HG03520 (cell line): Measurements from ENCODE around the gene PML.
"Not testable (repeated sequence)": the region's sequence is repeated elsewhere in the genome, so short reads cannot be mapped to it uniquely, and the experiment has no call there.

Source experiments
- ATAC-seq: cut with Tn5 transposase; IDR thresholded peaks from one replicate; pipeline ENCODE4 v1.9.1; 2021; ENCODE audit warnings: mild to moderate bottlenecking, moderate library complexity; ENCODE audit not compliant: unreplicated experiment

The PML gene

GRCh38 chr15:74037171-74038117 lies 42.9 kb downstream of the PML start:
- ATAC-seq = no peak

- no peak for ATAC-seq
These were observed 44.5 kb downstream of the PML start for GRCh38 chr15:74038707-74039655.

- ATAC-seq = no peak
These were observed 45.1 kb downstream of the PML start for GRCh38 chr15:74039656-74040010.

- no peak for ATAC-seq
These were observed 45.8 kb downstream of the PML start for GRCh38 chr15:74040109-74040850.

GRCh38 chr15:74041311-74041756 lies 46.8 kb downstream of the PML start:
- ATAC-seq = no peak

DNA sequence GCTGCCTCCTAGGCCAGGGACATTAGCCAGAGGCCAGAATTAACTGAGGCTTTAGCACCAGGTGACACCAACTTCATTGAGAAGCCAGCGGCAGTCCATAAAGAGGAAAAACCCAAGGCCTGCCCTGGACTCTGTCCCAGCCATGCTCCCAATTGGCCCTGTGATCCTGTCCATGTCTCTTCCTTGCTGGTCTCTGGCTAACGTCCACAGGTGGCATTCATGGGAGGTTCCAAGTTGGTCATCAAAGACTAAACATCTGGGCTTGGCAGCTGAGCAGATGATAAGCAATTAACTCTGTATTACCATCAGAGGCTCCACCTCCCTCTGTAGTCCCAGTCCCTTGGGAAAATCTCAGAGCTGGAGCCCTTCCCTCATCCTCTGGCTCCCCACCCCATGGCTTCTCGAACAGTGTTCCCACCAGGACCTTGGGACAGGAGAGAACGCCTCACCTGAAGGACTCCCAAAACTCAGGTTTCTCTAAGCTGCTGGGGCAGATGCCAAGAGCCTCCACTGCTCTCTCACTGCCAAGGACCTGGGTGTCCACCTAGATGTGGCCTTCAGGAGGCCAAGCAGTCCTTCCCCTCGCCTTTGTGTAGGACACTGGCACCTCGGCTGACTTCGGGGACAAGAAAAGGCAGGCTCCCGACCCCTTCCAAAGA lies 47.4 kb downstream of the PML start:
- no peak for ATAC-seq

DNA sequence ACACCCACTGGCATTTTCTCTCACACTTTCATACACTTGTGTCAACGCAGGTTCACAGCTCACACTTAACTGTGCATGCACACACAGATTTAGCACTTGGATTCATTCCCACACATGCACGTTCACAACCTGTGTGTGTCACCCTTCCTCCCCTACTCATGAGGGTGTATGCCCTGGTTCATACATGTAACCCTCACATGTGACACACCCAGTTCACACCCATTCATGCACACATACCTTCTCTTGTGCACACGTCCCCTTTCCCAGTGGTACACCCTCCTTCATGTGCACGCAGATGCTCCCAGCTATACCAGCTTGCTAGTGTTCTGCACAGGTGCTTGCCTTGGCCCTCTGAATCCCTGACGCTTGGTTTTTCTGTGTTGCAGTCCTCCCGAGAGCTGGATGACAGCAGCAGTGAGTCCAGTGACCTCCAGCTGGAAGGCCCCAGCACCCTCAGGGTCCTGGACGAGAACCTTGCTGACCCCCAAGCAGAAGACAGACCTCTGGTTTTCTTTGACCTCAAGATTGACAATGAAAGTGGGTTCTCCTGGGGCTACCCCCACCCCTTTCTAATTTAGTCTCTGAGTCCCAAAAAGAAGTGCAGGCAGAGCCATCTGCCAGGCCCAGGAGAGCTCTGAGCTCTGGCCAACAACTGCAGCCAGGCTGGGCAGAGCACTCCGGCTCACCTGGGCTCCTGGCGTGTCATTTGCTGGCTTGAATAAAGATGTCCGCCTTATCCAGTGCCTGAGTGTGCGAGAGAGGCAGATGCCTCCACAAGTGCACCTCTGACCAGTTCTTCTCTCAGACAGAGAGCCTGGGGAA lies 48.3 kb downstream of the PML start:
- ATAC-seq = no peak

DNA sequence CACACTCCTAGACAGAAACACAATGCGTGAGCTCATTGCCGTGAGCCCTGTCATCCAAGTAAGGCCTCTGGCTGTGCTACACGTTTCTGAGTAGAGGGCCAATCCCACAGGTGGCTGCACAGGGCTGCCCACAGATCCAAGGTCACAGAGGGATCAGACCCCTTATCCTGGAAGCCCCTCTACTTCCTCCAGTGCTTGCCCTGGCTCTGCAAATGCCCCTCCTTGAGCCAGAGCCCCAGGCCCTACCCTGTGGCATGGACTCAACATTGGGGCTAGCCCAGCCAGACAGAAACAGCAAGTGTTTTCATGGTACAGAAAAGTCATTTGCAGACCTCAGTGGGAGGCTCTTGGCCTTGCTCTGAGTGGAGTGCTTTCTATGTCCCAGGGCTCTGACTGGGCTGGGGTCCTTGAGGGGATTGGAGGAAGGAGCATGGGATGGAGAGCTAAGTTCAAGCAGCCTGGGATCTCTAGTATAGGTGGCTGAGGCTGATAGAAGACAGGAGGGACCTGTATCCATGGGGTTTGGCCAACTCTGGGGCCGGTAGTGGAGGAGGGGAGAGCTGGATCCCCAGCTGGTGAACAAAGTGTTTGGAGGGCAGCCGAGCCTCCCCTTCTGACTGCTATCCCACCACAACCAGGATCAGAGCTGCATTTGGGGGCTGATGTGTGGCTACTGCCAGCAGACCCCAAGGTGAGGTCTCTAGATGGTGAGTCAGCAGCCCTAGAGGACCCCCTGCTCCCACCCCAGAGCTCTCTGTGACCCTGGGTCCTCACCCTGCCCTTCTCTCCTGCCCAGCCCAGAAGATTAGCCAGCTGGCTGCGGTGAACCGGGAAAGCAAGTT lies 49.1 kb downstream of the PML start:
- ATAC-seq = no peak

DNA sequence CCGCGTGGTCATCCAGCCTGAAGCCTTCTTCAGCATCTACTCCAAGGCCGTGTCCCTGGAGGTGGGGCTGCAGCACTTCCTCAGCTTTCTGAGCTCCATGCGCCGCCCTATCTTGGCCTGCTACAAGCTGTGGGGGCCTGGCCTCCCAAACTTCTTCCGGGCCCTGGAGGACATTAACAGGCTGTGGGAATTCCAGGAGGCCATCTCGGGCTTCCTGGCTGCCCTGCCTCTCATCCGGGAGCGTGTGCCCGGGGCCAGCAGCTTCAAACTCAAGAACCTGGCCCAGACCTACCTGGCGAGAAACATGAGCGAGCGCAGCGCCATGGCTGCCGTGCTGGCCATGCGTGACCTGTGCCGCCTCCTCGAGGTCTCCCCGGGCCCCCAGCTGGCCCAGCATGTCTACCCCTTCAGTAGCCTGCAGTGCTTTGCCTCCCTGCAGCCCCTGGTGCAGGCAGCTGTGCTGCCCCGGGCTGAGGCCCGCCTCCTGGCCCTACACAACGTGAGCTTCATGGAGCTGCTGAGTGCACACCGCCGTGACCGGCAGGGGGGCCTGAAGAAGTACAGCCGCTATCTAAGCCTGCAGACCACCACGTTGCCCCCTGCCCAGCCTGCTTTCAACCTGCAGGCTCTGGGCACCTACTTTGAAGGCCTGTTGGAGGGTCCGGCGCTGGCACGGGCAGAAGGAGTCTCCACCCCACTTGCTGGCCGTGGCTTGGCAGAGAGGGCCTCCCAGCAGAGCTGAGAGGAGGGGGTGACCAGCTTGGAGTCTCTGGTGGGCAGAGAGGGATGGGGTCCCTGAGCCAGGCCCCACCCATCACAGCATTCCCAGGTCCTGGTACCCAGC lies 50.0 kb downstream of the PML start:
- no peak for ATAC-seq

DNA sequence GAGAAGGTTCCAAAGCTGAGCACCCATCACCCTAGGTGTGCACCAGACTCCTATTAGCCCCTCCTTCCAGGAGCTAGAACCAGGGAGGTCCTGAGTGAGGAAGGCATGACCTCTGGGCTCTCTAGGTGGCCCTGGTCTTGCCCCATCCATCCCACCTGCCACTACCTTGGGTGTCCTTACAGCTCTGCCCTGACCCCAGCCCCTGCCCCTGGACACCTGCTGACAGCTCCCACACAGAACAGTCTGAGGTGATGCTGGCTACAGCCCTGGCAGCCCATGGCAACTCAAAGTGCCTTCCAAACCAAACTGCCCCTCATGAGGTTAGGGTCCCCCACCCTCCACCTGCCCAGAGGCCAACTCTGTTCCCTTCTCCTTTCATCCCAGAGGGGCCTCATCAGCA lies 50.7 kb downstream of the PML start:
- ATAC-seq = no peak

DNA sequence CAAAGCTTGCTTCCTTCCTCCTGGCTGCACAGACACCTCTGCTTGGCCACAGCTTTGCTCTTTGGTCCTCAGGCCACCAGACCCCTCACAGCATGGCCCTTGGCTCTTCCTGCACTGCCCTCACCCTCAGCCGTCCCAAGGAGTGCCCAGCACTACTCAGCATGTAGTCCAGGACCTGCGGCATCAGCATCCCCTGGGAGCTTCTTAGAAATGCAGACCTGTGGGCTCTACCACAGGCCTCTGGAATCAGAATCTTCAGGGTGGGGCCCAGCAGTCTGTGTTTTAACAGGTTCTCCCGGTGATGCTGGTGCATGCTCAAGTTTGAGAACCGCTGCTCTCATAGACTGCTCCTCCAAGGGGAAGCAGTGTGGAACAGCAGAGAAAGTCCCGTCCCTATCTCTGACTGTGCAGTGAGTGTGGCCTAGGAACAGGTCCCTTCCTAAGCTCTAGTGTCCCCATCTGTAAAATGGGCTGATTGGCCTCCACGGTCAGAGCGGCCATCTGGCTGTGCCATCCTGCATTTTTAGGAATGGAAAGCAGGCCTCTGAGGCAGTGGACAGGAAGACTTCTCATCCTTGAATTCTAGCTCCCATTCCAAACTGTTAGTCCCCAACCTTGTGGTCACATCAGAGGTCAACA lies 51.2 kb downstream of the PML start:
- ATAC-seq = no peak

- ATAC-seq = no peak
These were observed 51.8 kb downstream of the PML start for GRCh38 chr15:74046275-74046674.

- ATAC-seq = no peak
These were observed 55.6 kb downstream of the PML start for GRCh38 chr15:74050127-74050526.

- no peak for ATAC-seq
These were observed 56.2 kb downstream of the PML start for GRCh38 chr15:74050556-74051234.

- not testable (repeated sequence) for ATAC-seq
These were observed 58.0 kb downstream of the PML start for GRCh38 chr15:74052271-74053260.

GRCh38 chr15:74053517-74053916 lies 59.0 kb downstream of the PML start:
- ATAC-seq = no peak
